ENCODE measurements around the gene FAR2. TPM values are rescaled to one million over a fixed set of nuclear protein-coding genes. Genes with fewer than 3 reads are reported as not detected.

The FAR2 gene
- total and polyA plus RNA-seq, 4 donors: 0.81 to 7.6 (median 3.1) TPM

DNA sequence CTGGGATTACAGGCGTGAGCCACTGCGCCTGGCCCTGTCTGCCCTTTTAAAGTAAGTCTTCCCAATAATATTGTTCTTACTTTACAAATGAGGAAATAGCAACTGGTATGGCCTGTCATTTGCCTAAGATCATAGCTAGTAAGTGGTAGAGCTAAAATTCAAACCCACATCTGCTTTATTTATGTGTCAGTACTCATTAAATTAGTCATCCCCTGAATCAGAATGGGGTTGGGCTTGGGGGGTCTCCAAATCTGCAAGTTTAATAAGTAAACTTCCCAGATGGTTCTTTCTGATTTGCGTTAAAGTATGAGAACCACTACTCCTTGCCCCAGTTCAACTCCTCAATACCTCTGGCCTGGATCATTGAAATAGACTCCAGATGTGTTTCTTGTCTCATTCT is 96.2 kb downstream of the FAR2 start:
- Histone ChIP-seq H3K4me3 (ENCODE audit: low read depth in 1 of 3, low read length in 3 of 3) (no peak overlapping the region), H3K9ac (ENCODE audit: low read depth in 1 of 2, low read length in 2 of 2) (no peak overlapping the region), H3K36me3 (ENCODE audit: control insufficient read depth in 4 of 4, insufficient read depth in 3 of 4, low read depth in 1 of 4, low read length in 3 of 4) (no peaks in the 10 kb centered on the region), H3K27ac (ENCODE audit: low read depth in 1 of 2, low read length in 2 of 2) (no peak overlapping the region), H3K9me3 (ENCODE audit: control insufficient read depth in 4 of 4, low read length in 3 of 4) (no peaks in the 10 kb centered on the region), H3K4me1 (ENCODE audit: control insufficient read depth in 4 of 4, insufficient read depth in 4 of 4, low read length in 3 of 4) (peaks cover 6 to 16% (median 9%) of the 10 kb centered on the region in 4 donors), H3K27me3 (ENCODE audit: control insufficient read depth in 4 of 4, insufficient read depth in 4 of 4, low read length in 3 of 4) (no peaks in the 10 kb centered on the region)
- TF ChIP-seq YY1 (IDR thresholded peaks at IDR 0.05) (no peak), HNF4G (IDR thresholded peaks at IDR 0.05) (no peak), MAX (IDR thresholded peaks at IDR 0.05) (no peak), RAD21 (IDR thresholded peaks at IDR 0.05) (no peak), RXRA (IDR thresholded peaks at IDR 0.05) (no peak), EGR1 (IDR thresholded peaks at IDR 0.05; ENCODE audit: low read depth in 2 of 2) (no peak), FOXA1 (IDR thresholded peaks at IDR 0.05) (no peak), SP1 (IDR thresholded peaks at IDR 0.05) (no peak), NR2F2 (IDR thresholded peaks at IDR 0.05) (no peak), JUND (IDR thresholded peaks at IDR 0.05) (no peak)
- TF ChIP-seq, protein P1, sequence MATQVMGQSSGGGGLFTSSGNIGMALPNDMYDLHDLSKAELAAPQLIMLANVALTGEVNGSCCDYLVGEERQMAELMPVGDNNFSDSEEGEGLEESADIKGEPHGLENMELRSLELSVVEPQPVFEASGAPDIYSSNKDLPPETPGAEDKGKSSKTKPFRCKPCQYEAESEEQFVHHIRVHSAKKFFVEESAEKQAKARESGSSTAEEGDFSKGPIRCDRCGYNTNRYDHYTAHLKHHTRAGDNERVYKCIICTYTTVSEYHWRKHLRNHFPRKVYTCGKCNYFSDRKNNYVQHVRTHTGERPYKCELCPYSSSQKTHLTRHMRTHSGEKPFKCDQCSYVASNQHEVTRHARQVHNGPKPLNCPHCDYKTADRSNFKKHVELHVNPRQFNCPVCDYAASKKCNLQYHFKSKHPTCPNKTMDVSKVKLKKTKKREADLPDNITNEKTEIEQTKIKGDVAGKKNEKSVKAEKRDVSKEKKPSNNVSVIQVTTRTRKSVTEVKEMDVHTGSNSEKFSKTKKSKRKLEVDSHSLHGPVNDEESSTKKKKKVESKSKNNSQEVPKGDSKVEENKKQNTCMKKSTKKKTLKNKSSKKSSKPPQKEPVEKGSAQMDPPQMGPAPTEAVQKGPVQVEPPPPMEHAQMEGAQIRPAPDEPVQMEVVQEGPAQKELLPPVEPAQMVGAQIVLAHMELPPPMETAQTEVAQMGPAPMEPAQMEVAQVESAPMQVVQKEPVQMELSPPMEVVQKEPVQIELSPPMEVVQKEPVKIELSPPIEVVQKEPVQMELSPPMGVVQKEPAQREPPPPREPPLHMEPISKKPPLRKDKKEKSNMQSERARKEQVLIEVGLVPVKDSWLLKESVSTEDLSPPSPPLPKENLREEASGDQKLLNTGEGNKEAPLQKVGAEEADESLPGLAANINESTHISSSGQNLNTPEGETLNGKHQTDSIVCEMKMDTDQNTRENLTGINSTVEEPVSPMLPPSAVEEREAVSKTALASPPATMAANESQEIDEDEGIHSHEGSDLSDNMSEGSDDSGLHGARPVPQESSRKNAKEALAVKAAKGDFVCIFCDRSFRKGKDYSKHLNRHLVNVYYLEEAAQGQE (IDR thresholded peaks at IDR 0.05): no peak
- TF ChIP-seq, protein P2, sequence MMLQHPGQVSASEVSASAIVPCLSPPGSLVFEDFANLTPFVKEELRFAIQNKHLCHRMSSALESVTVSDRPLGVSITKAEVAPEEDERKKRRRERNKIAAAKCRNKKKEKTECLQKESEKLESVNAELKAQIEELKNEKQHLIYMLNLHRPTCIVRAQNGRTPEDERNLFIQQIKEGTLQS (IDR thresholded peaks at IDR 0.05): no peak
- TF ChIP-seq, protein P3, sequence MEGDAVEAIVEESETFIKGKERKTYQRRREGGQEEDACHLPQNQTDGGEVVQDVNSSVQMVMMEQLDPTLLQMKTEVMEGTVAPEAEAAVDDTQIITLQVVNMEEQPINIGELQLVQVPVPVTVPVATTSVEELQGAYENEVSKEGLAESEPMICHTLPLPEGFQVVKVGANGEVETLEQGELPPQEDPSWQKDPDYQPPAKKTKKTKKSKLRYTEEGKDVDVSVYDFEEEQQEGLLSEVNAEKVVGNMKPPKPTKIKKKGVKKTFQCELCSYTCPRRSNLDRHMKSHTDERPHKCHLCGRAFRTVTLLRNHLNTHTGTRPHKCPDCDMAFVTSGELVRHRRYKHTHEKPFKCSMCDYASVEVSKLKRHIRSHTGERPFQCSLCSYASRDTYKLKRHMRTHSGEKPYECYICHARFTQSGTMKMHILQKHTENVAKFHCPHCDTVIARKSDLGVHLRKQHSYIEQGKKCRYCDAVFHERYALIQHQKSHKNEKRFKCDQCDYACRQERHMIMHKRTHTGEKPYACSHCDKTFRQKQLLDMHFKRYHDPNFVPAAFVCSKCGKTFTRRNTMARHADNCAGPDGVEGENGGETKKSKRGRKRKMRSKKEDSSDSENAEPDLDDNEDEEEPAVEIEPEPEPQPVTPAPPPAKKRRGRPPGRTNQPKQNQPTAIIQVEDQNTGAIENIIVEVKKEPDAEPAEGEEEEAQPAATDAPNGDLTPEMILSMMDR (IDR thresholded peaks at IDR 0.05; ENCODE audit: low read depth, low read length, missing input control): no peak
- TF ChIP-seq, protein P4, sequence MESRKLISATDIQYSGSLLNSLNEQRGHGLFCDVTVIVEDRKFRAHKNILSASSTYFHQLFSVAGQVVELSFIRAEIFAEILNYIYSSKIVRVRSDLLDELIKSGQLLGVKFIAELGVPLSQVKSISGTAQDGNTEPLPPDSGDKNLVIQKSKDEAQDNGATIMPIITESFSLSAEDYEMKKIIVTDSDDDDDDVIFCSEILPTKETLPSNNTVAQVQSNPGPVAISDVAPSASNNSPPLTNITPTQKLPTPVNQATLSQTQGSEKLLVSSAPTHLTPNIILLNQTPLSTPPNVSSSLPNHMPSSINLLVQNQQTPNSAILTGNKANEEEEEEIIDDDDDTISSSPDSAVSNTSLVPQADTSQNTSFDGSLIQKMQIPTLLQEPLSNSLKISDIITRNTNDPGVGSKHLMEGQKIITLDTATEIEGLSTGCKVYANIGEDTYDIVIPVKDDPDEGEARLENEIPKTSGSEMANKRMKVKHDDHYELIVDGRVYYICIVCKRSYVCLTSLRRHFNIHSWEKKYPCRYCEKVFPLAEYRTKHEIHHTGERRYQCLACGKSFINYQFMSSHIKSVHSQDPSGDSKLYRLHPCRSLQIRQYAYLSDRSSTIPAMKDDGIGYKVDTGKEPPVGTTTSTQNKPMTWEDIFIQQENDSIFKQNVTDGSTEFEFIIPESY (IDR thresholded peaks at IDR 0.05): no peak
- 93% methylated on average over 3 of the region's 3 CpGs for WGBS
- DNase-seq (ENCODE audit: low spot score): no peak

DNA sequence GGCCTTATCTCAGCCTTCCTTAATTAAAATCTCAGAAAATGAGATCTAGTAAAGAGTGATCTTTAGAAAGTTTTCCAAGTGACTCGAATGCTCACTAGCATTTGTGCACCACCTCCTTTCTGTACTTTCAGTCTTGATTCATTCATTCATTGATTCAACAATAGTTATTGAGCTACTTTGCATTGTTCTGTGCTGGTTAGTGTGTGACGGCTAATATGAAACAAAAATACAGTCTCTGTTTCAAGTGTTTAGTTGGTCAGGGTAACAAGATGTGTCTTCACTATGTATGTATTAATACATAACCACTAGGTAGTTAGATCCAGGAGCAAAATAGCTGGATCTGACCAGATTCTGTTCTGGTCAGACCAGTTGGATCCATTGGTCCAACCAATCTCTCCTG is 100.9 kb downstream of the FAR2 start:
- no peak overlapping the region for H3K9ac ChIP-seq (ENCODE audit: low read depth in 1 of 2, low read length in 2 of 2)
- no peak for TF ChIP-seq SP1 (IDR thresholded peaks at IDR 0.05)
- TF ChIP-seq HNF4A (conservative IDR thresholded peaks at IDR 0.05): no peak
- no peak for TF ChIP-seq RXRA (IDR thresholded peaks at IDR 0.05)
- no peak for TF ChIP-seq FOXA1 (IDR thresholded peaks at IDR 0.05)
- TF ChIP-seq, protein P1 (IDR thresholded peaks at IDR 0.05): no peak
- TF ChIP-seq JUND (IDR thresholded peaks at IDR 0.05): no peak
- TF ChIP-seq FOXA2 (IDR thresholded peaks at IDR 0.05): no peak
- TF ChIP-seq NR2F2 (IDR thresholded peaks at IDR 0.05): no peak
- TF ChIP-seq TAF1 (conservative IDR thresholded peaks at IDR 0.05): no peak
- WGBS: 94% methylated on average over 2 of the region's 2 CpGs
- DNase-seq (ENCODE audit: low spot score): no peak
- H3K4me3 ChIP-seq (ENCODE audit: low read depth in 1 of 3, low read length in 3 of 3): no peak overlapping the region
- no peaks in the 10 kb centered on the region for H3K9me3 ChIP-seq (ENCODE audit: control insufficient read depth in 4 of 4, low read length in 3 of 4)
- H3K4me1 ChIP-seq (ENCODE audit: control insufficient read depth in 4 of 4, insufficient read depth in 4 of 4, low read length in 3 of 4): no peaks in the 10 kb centered on the region
- no peaks in the 10 kb centered on the region for H3K36me3 ChIP-seq (ENCODE audit: control insufficient read depth in 4 of 4, insufficient read depth in 3 of 4, low read depth in 1 of 4, low read length in 3 of 4)
- H3K27me3 ChIP-seq (ENCODE audit: control insufficient read depth in 4 of 4, insufficient read depth in 4 of 4, low read length in 3 of 4): no peaks in the 10 kb centered on the region
- H3K27ac ChIP-seq (ENCODE audit: low read depth in 1 of 2, low read length in 2 of 2): no peak overlapping the region
